ENCODE measurements around the gene BTK.

The BTK gene

DNA sequence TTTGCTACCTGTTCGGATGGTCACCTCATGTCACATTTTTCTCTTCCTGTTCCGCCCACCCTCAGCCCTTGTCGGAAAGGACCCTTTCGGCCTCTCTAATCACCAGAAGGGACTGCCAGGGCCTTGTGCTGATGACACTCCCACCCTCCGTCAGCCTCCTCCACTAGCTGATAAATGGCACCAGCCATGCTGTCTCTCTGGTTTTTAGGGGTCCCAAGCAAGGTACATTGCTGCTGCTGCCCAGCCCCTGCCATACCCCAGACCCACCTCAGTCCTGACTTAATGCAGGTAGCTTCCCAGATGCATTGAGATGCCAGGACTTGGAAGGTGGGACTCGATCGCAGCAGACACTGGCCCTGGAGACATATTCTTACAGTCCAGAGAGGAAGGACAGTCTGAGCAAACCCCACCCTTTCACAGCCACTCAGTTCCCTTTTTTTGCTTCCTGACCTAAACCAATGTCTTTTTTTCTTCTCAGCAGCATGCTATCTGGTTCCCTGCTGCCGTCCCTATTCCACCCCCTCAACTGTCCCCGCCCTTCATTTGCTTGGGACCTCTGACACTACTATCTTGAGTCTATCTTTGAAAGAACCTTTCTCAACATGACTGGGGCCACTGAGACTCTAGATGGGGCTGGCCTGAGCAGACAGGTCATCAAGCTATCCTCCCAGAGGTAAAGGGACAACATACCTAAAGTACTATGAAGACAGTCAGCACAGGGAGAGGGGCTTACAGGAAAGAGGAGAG, at the start of gene BTK:
TSS of gene BTK (minus strand) at position 397 of the 747 bp plus-strand sequence. CDS start 10,907 bp downstream, outside the sequence.
- H3K27ac ChIP-seq, result no peak within 1 kb of the TSS
- TF ChIP-seq ZFX (IDR thresholded peaks at IDR 0.05; ENCODE audit: borderline replicate concordance), result no peak
- TF ChIP-seq CTCF (IDR thresholded peaks at IDR 0.05), result no peak

GRCh38 chrX:101430457-101431078, 44.6 kb upstream of the BTK start:
- no peak for TF ChIP-seq CTCF (IDR thresholded peaks at IDR 0.05)
- TF ChIP-seq ZFX (IDR thresholded peaks at IDR 0.05; ENCODE audit: borderline replicate concordance), result no peak
- no peak overlapping the region for H3K27ac ChIP-seq

- no peak overlapping the region for H3K27ac ChIP-seq
- TF ChIP-seq ZFX (IDR thresholded peaks at IDR 0.05; ENCODE audit: borderline replicate concordance) (no peak), CTCF (IDR thresholded peaks at IDR 0.05) (no peak)
These were observed 43.9 kb upstream of the BTK start for GRCh38 chrX:101429934-101430333.

- TF ChIP-seq ZFX (IDR thresholded peaks at IDR 0.05; ENCODE audit: borderline replicate concordance), result no peak
- TF ChIP-seq CTCF (IDR thresholded peaks at IDR 0.05), result no peak
- no peak overlapping the region for H3K27ac ChIP-seq
These were observed 42.0 kb upstream of the BTK start for GRCh38 chrX:101427954-101428353.

- no peak overlapping the region for H3K27ac ChIP-seq
- no peak for TF ChIP-seq CTCF (IDR thresholded peaks at IDR 0.05)
- TF ChIP-seq ZFX (IDR thresholded peaks at IDR 0.05; ENCODE audit: borderline replicate concordance), result no peak
These were observed 33.5 kb upstream of the BTK start for GRCh38 chrX:101419489-101419888.

DNA sequence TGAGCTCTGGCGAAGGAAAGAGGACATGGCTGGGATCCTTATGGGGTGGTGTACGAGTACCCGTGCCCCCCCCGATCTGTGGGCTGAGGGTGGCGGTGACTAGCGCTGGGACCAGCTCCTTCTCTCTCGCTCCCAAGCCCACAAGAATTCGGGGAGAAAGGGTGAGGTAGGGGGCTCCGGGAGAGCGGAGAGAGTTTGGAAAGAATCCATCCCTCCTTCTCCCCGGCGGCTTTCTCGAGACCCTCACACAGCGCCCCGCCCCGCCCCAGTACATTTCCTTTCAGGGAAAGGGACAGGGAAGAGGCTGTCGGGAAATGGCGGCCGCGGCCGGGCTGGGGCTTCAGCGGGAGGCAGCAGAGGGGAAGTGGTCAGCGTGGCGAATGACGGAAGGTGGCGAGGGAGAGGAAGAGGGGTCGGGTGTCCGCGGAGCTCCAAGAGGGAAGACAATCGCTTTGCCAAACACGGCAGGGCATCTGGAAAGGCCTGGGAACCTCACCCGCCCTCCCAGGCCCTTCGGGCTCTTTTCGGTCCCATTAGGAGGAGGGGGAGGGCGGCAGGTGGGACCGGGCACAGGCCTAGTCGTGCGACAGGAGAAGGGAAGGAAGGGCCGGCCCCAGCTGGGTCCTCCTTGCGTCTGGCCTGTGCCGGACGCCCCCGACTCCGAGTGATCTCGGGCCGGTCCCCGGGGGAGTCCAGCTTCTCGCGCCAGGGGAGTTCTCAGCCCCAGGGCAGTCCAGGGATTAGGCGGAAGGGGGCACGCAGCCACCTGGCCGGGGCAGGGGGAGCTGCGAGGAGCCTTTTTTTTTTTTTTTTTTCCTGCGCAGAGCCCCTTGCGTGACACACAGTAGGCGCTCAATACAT, 32.2 kb upstream of the BTK start:
- no peak overlapping the region for H3K27ac ChIP-seq
- no peak for TF ChIP-seq CTCF (IDR thresholded peaks at IDR 0.05)
- TF ChIP-seq ZFX (IDR thresholded peaks at IDR 0.05; ENCODE audit: borderline replicate concordance), result no peak
